D721Med (cell line): ENCODE data around the gene FYN.
"Not testable (repeated sequence)": the region's sequence is repeated elsewhere in the genome, so short reads cannot be mapped to it uniquely, and the experiment has no call there.

ENCODE experiments used
- DNase-seq: peaks from one replicate; pipeline ENCODE4 v3.0.0; 2011; ENCODE audit warnings: low spot score; ENCODE audit not compliant: insufficient read length
- FAIRE-seq: peaks from 2 replicates; lab custom pipeline; 2011; peaks lifted over from hg19 to GRCh38; lab: Jason Lieb, UNC
- TF ChIP-seq, protein P1 (sequence below): IDR thresholded peaks from 2 replicates; pipeline ENCODE4 v1.5.1; 2012; ENCODE audit warnings: mild to moderate bottlenecking, control low read depth; ENCODE audit not compliant: insufficient read depth; ENCODE audit errors: missing control alignments

The FYN gene

DNA sequence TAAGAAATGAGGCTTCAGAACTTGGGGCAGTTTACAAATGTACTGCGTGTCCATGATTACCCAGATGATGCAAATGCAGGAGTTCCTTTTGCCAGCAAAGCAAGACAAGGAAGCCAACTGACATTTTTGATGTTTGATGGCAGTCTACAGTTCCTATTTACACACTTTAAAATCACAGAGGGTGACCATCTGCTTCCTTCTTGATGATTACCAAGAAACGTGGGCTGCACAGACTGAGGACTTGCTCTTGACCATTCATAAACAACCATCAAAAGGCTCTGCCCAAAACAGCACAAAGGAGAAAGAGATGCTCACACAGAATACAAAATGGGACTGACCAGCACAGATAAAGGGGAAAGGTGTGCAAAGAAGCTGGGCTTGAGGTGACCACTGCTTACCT lies 187.7 kb downstream of the FYN start:
- no peak for FAIRE-seq
- DNase-seq = no peak
- TF ChIP-seq, protein P1, sequence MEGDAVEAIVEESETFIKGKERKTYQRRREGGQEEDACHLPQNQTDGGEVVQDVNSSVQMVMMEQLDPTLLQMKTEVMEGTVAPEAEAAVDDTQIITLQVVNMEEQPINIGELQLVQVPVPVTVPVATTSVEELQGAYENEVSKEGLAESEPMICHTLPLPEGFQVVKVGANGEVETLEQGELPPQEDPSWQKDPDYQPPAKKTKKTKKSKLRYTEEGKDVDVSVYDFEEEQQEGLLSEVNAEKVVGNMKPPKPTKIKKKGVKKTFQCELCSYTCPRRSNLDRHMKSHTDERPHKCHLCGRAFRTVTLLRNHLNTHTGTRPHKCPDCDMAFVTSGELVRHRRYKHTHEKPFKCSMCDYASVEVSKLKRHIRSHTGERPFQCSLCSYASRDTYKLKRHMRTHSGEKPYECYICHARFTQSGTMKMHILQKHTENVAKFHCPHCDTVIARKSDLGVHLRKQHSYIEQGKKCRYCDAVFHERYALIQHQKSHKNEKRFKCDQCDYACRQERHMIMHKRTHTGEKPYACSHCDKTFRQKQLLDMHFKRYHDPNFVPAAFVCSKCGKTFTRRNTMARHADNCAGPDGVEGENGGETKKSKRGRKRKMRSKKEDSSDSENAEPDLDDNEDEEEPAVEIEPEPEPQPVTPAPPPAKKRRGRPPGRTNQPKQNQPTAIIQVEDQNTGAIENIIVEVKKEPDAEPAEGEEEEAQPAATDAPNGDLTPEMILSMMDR = no peak

DNA sequence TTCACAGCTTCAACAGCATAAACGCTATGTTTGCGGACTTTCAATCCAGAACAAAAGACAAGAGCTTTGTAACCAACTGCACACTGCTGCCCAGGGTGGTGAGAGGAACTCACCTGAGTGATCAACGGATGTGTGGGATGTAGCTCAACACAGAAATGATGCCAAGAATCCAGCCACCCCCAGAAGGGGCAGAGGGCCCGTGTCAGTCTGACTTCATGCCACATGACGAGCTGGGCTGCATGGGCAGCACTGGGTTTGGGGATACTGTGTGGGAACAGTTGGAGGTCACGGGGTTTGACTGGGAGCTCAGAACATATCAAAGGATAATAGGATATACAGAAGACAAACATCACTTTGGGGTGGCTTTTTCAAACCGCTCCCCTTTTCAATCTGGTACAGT lies 188.2 kb downstream of the FYN start:
- TF ChIP-seq, protein P1 = no peak
- FAIRE-seq = no peak
- no peak for DNase-seq

DNA sequence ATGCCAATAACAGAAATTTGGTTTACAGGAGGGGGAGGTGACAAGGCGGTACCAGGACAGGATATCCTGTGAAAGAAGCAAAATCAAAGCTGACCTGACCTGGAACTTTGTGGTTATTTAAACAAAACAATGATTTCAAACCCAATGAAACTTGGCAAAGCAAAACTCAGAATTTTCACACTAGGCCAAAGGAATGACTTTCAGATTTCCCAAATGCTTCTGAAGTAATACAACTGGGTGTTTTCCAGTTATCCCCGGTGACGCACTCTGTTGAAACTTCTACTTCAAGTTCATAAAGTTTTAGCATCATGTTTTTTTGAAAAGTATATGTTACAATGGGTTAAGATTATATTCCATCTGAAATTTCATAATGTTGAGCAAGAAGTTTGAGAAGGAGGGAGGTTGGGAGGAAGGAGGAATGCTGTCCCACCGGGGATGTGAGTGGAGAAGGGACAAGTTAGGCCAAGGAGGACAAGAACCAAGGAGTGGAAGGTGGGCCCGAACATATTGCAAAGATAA lies 189.4 kb downstream of the FYN start:
- DNase-seq (no peak), FAIRE-seq (no peak)
- TF ChIP-seq, protein P1 = no peak

DNA sequence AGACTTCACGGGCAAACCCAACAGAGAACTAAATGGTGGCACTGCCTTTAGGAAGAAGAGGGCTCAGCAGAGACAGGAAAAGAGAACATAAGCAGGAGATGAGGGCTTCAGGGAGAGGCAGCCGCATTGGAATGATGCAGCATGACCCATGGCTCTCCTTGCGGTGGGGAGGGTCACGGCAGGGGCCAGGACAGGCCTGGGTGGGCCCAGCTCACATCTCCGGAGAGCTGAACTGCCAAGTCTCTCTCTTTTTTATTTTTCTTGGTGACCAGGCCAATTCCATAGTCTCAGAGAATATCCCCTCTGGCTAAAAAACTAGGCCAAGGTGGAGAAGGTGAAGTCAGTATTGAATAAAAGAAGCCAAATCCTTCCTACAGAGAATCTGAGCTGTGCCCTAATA lies 190.1 kb downstream of the FYN start:
- no peak for FAIRE-seq
- TF ChIP-seq, protein P1 = no peak

DNA sequence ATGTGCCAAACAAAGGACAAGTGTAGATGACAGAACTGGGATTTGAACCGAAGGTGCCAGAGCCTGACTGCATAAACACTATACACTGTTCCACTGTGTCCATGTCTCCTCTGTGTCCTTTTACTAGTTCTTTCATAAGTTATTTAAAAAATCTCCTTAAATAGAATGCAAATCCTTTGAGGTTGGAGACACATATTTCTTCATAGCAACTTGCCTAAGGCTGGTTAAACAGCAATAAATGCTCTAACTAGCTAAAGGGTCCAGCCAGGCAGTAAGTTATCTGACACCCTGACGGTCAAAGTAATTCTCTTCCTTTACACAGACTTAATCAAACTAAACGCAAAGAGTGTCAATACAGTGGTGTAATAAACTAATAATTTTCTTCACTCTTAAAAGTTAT lies 191.4 kb downstream of the FYN start:
- TF ChIP-seq, protein P1 = no peak
- FAIRE-seq (no peak), DNase-seq (no peak)

More for the DNA sequence above, 190.1 kb downstream of the FYN start:
- DNase-seq = no peak

DNA sequence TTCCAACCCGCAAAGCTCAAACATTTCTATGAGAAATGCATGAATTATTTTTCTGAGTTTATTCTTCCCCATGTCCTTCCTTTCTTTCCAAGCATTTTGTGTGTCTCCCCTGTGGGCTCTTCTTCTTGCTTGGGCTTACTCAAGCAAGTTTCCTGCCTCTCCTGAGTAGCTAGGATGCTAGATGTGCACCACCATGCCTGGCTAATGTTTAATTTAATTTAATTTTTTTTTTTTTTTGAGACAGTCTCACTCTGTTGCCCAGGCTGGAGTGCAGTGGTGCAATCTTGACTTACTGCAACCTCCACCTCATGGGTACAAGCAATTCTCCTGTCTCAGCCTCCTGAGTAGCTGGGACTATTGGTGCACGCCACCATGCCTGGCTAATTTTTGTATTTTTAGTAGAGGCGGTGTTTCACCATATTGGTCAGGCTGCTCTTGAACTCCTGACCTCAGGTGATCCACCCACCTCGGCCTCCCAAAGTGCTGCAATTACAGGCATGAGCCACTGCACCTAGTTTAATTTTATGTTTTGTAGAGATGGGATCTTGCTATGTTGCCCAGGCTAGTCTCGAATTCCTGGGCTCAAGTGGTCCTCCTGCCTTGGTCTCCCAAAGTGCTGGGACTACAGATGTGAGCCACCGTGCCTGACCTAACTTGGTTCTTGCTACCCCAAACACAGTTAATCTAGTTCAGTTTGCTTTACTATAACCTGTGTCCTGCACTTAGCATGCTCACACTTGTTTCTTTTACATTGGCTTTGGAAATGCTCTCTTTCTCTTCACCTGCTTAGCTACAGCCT lies 192.2 kb downstream of the FYN start:
- not testable (repeated sequence) for FAIRE-seq, DNase-seq

DNA sequence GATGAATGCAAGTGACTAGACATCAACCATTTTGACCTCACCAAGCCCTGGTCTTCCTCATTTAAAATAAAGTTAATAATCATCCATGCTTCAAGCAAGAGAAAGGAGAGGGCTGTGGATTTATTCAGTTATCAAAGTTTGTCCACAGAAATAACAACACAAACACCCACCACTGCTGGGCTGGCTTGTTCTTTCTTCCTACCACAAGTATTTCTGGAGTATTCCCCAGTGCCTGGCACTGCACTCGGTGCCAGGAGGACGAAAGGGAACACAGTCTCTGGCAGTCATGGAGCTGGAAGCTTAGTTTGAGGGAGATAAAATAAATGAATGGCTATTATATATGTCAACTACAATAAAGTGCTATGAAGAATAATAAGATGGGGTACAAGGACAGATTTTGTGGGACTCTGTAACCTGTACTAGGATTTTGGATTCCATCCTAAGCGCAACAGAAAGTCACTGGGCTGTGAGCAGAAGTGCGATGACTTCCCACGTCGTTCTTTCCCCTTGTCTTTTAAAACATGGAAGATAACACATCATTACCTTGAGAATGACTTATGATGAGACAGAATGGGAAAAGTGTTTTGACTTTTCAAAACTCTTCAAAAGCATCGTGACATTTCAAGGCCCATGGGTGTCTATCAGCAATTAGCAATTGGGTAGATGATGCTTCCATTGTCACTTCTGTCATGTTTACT lies 193.1 kb downstream of the FYN start:
- FAIRE-seq (no peak), DNase-seq (no peak)
- TF ChIP-seq, protein P1 = no peak
